Stimulated activated CD4-positive, alpha-beta T cell treated with anti-CD3 and anti-CD28 coated beads, Interleukin-1b, Interleukin-23, amount 100 ng/mL, for 24 hours (primary cell): Measurements from ENCODE around the gene SPRY1.

Experiments
- DNase-seq, 4 experiments: peaks; one replicate each; pipeline ENCODE4 v3.0.0-alpha.2; 2020; ENCODE audit warnings: low read depth in 4 of 4, low spot score in 1 of 4

SPRY1 gene

DNA sequence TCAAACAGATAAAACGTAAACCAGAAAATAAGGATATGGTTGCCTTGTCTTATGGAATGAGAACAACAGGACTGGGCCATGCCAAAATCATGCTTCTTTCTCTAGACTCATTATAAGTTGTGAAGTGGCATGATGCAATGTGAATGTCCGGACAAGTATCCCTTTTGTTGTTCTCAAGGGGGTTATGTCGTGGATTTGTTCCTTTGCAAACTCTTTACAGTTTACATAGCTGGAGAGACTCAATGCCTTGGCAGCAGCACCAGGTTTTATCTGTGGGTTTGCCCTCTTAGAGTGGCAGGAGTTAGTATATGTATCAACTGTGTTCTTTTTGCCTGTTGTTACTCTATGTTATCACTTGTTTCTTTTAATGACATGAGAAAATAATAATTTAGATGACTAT, 41.4 kb downstream of the SPRY1 start:
- DNase-seq: no peak

GRCh38 chr4:123443401-123444289, 47.0 kb downstream of the SPRY1 start:
- peak in 1 of 4 experiments; percentile 7 for DNase-seq

GRCh38 chr4:123444290-123444731, 47.7 kb downstream of the SPRY1 start:
- DNase-seq: no peak

DNA sequence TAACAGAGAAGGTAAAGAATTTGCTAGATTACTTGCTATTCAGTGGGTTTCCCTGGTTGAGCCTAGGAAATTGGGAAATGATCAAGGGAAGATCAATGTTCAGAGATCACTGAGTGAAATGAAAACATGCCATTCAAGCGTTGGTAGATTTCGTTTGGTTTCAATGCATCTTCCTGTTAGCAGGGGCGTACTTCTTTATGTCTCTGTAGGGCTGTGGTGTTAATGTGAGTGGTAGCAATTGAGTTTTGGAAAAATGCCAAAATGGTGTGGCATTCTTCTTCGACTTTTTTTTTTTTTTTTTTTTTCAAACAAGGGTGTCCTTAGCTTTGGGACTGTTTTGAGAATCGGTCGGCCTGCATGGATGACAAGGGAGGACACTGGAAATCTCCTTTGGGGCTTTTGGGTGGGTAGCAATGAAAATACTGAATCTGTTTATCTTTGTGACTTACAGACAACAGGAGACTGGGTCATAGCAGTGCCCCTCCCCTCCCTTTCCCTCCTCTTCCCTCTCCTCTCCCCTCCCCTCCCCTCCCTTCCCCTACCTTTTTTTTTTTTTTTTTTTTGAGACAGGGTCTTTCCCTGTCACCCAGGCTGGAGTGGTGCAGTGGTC, 50.4 kb downstream of the SPRY1 start:
- DNase-seq: no peak

GRCh38 chr4:123449362-123449761, 52.8 kb downstream of the SPRY1 start:
- DNase-seq: no peak

DNA sequence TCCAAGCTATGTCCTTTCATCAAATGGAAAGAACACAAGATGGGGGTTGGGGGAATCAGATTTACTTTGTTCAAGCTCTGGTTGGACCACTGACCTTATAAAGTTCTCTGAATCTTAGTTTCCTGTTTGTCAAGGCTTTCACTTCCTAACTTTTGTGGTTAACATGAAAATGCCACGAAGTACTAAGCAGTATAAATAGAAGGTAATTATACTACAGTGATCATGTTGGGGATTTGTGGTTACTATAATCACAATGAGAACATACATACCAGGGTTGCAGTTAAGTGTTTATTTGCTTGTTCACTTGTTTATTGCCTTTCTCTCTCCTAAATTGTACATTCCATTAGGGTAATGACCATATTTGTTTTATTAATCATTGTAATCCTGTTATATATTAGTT, 53.2 kb downstream of the SPRY1 start:
- no peak for DNase-seq

DNA sequence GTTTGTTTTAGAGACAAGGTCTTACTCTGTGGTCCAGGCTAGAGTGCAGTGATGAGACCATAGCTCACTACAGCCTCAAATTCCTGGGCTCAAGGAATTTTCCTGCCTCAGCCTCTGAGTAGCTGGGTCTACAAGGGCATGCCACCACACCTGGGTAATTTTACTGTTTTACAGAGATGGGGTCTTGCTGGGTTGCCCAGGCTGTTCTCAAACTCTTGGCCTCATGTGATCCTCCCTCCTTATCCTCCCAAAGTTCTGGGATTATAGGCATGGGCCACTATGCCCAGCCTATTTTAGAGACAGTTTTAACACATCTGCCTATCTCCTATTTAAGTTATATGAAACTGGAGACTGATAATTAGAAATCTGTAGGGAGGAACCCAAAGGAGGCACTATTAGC, 53.8 kb downstream of the SPRY1 start:
- no peak for DNase-seq

DNA sequence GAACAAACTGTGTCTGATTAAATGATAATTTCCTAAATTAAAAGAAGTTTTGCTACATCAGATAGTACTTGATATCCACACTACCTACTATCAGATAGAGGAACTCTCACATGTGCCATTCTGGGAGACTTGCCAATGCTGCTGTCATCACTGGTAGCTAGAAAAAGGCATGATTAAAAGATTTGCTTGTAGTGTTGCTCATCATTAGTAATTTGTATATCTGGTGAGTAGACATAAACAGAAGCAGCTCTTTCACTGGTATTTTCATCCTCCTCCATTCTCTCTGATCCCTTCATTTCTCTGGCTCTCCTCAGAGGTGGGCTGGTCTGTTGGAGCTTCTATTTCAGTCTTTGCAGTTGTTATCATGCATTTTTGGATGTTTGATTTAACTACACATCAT, 56.0 kb downstream of the SPRY1 start:
- DNase-seq: no peak

- DNase-seq: no peak
These were observed 56.6 kb downstream of the SPRY1 start for GRCh38 chr4:123453061-123453680.
